Liver (tissue), 3 donors: ENCODE results near the gene P4HA1.

Source experiments
- CTCF ChIP-seq: fragments of 150-350 bp; IDR thresholded peaks from 2 replicates; pipeline ENCODE4 v1.5.1; 2017; ENCODE audit warnings: improper control_type of control experiment, low read depth, low read length; ENCODE audit not compliant: missing input control
- MAX ChIP-seq: IDR thresholded peaks from 2 replicates; pipeline ENCODE4 v1.6.1; 2016; ENCODE audit warnings: antibody characterized with exemption
- RXRA ChIP-seq, 2 donors: IDR thresholded peaks; 2 replicates each; pipeline ENCODE4 v1.6.1; 2017 to 2018; ENCODE audit warnings: antibody characterized with exemption in 2 of 2, mild to moderate bottlenecking in 1 of 2
- TAF1 ChIP-seq: conservative IDR thresholded peaks from 2 replicates; pipeline ENCODE4 v1.6.1; 2016; ENCODE audit warnings: antibody characterized with exemption, mild to moderate bottlenecking
- YY1 ChIP-seq: IDR thresholded peaks from 2 replicates; pipeline ENCODE4 v1.6.1; 2016; ENCODE audit warnings: antibody characterized with exemption, mild to moderate bottlenecking
- donor health status: healthy.
- donor health status: healthy.

DNA sequence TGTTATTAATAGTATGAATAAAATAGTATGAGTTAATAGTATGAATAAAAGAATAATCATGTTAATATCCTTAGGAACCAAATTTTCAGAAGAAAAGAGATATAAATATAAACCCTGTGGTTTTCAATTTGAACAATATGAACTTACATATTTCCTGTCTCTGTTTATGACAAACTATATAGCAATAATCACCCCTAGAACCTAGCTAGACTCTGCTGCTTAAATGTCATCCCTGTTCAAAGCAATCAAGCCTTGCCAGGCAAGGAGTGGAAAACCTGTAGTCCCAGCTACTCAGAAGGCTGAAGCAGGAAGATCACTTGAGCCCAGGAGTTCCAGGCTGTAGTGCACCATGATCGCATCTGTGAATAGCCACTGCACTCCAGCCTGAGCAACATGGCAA is 36.5 kb downstream of the P4HA1 start:
- TF ChIP-seq MAX (no peak), CTCF (no peak), YY1 (no peak), TAF1 (no peak), RXRA (IDR thresholded peaks at IDR 0.05) (no peak)
